ENCODE data around the gene CUX1. TPM values are rescaled to one million over a fixed set of nuclear protein-coding genes. Genes with fewer than 3 reads are reported as not detected.

CUX1 gene
- total RNA-seq, 3 donors from 2014 or later: 35.1 to 54.4 (median 41.1) TPM

DNA sequence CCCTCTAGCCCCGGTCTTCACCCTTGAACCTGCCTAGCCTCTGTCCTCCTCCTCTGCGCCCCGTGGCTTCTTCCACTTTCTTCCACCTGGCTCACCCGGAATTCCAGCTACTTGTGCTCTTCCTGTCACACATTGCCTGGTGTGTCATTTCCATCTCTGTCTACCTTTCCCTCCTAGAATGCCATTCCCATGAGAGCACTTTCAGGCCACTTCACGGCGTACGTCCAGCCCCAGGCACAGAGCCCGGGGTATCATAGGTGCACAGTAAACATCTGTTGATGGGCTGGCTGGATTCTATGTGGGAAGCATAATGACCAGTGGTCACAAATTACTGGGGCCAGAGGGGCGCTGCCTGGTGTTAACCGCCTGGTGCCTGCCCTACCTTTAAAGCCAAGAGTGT lies 161.3 kb downstream of the CUX1 start:
- H3K36me3 ChIP-seq: no peaks in the 10 kb centered on the region
- no peak for TF ChIP-seq POLR2AphosphoS5 (IDR thresholded peaks at IDR 0.05)
- TF ChIP-seq, protein P1, sequence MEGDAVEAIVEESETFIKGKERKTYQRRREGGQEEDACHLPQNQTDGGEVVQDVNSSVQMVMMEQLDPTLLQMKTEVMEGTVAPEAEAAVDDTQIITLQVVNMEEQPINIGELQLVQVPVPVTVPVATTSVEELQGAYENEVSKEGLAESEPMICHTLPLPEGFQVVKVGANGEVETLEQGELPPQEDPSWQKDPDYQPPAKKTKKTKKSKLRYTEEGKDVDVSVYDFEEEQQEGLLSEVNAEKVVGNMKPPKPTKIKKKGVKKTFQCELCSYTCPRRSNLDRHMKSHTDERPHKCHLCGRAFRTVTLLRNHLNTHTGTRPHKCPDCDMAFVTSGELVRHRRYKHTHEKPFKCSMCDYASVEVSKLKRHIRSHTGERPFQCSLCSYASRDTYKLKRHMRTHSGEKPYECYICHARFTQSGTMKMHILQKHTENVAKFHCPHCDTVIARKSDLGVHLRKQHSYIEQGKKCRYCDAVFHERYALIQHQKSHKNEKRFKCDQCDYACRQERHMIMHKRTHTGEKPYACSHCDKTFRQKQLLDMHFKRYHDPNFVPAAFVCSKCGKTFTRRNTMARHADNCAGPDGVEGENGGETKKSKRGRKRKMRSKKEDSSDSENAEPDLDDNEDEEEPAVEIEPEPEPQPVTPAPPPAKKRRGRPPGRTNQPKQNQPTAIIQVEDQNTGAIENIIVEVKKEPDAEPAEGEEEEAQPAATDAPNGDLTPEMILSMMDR (IDR thresholded peaks at IDR 0.05): no peak
- TF ChIP-seq POLR2A (IDR thresholded peaks at IDR 0.05): no peak
- H3K27ac ChIP-seq: no peak overlapping the region
- no peaks in the 10 kb centered on the region for H3K27me3 ChIP-seq
- no peak overlapping the region for H3K4me3 ChIP-seq
- no peak for DNase-seq (ENCODE audit: low spot score in 2 of 2)
- H3K4me1 ChIP-seq: no peaks in the 10 kb centered on the region
- H3K9me3 ChIP-seq: no peaks in the 10 kb centered on the region
- intact Hi-C loops (cut with DNase I; ENCODE audit: low total_unique reads): no loop called here

DNA sequence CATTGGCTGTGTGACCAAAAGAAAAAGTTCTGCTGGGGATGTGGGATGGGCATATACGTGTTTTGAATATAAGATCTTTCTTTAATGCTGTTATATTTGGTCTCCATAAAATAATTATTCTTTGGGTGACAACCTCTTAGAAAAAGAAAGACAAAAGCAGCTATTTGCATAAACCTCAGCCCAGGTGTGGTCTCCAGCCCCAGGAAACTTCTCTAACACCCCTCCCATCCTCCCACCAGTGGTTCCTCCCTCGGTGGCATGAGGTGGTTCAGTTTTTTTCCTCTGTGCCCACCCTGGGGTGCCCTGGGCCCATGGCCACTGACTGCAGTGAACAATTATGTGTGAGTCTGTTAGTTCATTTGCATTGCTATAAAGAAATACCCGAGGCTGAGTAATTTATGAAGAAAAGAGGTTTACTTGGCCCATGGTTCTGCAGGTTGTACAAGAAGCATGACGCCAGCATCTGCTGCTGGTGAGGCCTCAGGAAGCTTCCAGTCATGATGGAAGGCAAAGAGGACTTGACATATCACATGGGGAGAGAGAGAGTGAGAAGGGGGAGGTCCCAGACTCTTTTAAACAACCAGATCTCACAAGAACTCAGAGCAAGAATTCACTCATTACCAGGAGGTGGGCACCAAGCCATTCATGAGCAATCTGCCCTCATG lies 165.9 kb downstream of the CUX1 start:
- Histone ChIP-seq H3K27me3 (no peaks in the 10 kb centered on the region), H3K4me1 (no peaks in the 10 kb centered on the region), H3K9me3 (no peaks in the 10 kb centered on the region), H3K36me3 (no peaks in the 10 kb centered on the region), H3K27ac (no peak overlapping the region), H3K4me3 (no peak overlapping the region)
- no peak for DNase-seq (ENCODE audit: low spot score in 2 of 2)
- intact Hi-C loops (cut with DNase I; ENCODE audit: low total_unique reads): no loop called here
- TF ChIP-seq POLR2A (IDR thresholded peaks at IDR 0.05) (no peak), POLR2AphosphoS5 (IDR thresholded peaks at IDR 0.05) (no peak)
- TF ChIP-seq, protein P1 (IDR thresholded peaks at IDR 0.05): no peak

DNA sequence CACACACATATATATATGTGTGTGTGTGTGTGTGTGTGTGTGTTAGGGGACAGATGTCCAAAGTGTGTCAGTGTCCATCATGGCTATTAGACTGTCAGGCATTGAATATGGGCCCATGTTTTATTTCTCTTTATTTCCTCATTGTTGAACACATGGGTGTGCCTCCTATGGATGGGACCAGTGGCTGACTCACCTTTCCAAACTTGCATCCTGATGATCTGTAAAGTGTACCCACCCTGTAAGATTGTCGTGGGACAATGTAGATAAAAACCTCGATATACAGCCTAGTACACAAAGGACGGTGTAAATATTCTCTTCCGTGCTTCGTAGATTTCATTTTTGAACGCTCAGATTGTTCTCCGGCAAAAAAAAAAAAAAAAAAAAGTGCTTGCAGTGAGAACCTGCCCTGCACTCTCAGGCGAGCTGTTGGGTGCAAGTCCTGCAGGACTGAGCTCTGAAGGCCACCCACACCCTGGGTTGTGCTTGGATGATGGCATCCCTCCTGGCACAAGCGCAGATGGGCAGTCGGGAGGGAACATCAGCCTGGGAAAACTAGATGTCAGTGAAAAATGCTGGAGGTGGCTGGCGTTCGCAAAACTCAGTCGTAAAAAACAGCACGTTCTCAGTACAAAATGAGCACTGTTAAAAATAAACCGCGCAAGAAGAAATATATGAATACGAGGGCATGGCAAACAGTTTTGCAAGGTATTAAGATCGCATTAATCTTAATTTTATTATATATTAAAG lies 166.9 kb downstream of the CUX1 start:
- TF ChIP-seq POLR2AphosphoS5 (IDR thresholded peaks at IDR 0.05) (no peak), POLR2A (IDR thresholded peaks at IDR 0.05) (no peak)
- TF ChIP-seq, protein P1 (IDR thresholded peaks at IDR 0.05): no peak
- Histone ChIP-seq H3K4me1 (no peaks in the 10 kb centered on the region), H3K27ac (no peak overlapping the region), H3K36me3 (no peaks in the 10 kb centered on the region), H3K9me3 (no peaks in the 10 kb centered on the region), H3K27me3 (no peaks in the 10 kb centered on the region), H3K4me3 (no peak overlapping the region)
- intact Hi-C loops (cut with DNase I; ENCODE audit: low total_unique reads): no loop called here
- no peak for DNase-seq (ENCODE audit: low spot score in 2 of 2)

DNA sequence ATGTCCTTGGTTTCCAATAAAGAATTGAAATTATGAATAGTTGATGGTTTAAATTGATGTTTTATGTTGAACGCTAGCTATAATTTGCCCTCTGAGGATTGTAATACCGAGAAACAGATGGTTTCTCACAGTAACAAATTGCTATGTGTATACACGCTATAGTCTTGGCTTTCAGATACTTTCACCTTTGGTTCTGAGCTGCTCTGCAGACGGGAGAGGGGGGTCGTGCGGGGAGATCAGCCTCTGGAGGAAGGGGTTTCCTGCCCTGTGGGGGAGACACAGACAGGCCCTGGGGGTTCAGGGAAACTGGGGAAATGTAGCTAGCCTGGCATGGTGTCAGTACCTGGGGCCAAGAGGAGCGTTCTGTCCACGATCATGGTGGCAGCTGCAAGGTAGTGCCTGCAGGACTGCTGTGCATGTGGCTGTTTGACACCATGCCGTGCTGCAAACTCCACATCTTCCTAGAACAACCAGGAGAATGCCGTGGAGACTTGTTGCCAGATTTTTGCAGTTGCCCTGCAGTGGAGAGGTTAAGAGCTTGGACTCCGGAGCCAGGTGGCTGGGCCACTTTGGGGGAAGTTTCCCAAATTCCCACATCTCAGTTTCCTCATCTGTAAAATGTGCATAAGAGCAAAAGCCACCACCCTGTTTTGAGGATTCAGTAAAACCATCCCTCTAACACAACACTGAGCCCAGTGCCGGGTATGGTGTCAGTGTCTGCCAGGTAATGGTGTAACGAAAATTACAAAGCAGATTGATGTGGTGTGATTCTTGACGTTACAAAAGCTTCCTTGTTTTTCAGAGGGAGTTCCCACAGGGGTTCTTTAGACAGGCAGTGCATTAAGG lies 167.9 kb downstream of the CUX1 start:
- intact Hi-C loops (cut with DNase I; ENCODE audit: low total_unique reads): no loop called here
- H3K27ac ChIP-seq: no peak overlapping the region
- TF ChIP-seq POLR2A (IDR thresholded peaks at IDR 0.05) (no peak), POLR2AphosphoS5 (IDR thresholded peaks at IDR 0.05) (no peak)
- TF ChIP-seq, protein P1 (IDR thresholded peaks at IDR 0.05): no peak
- no peaks in the 10 kb centered on the region for H3K9me3 ChIP-seq
- no peaks in the 10 kb centered on the region for H3K27me3 ChIP-seq
- H3K4me3 ChIP-seq: no peak overlapping the region
- H3K36me3 ChIP-seq: no peaks in the 10 kb centered on the region
- DNase-seq (ENCODE audit: low spot score in 2 of 2): no peak
- no peaks in the 10 kb centered on the region for H3K4me1 ChIP-seq

All from breast epithelium (tissue), 4 donors.